Gastrocnemius medialis (tissue), 4 donors: ENCODE results near the gene MCL1. TPM values are rescaled to one million over a fixed set of nuclear protein-coding genes. Genes with fewer than 3 reads are reported as not detected.

ENCODE experiments used
- ATAC-seq, 2 donors: fragments of 150-250 bp; one replicate each; pipeline ENCODE4 v1.9.1; 2016
- DNase-seq, 2 donors: peaks; one replicate each; pipeline ENCODE4 v3.0.0-alpha.2; 2019
- H3K27ac ChIP-seq, 4 donors: fragments of 200-600 bp; sonication (generic); 1 replicate in 1 of 4; 2 replicates in 3 of 4; pipeline ENCODE4 v1.5.1; 2016 to 2018; ENCODE audit warnings: mild to moderate bottlenecking in 2 of 4, moderate library complexity in 1 of 4
- H3K27me3 ChIP-seq, 3 donors: fragments of 200-600 bp; sonication (generic) in 2 of 3; 1 replicate in 1 of 3; 2 replicates in 2 of 3; pipeline versions ENCODE4 v1.5.1 to v1.6.0; 2016 to 2019; ENCODE audit warnings: mild to moderate bottlenecking in 1 of 3, moderate library complexity in 1 of 3
- H3K36me3 ChIP-seq, 2 donors: fragments of 200-600 bp; sonication (generic) in 1 of 2; one replicate each; pipeline ENCODE4 v1.5.1; 2017 to 2018
- H3K4me1 ChIP-seq, 2 donors: fragments of 200-600 bp; sonication (generic) in 1 of 2; one replicate each; pipeline ENCODE4 v1.5.1; 2016 to 2017; ENCODE audit warnings: mild to moderate bottlenecking in 2 of 2
- H3K4me3 ChIP-seq, 4 donors: fragments of 200-600 bp; sonication (generic) in 3 of 4; 1 replicate in 1 of 4; 2 replicates in 3 of 4; pipeline ENCODE4 v1.5.1; 2016 to 2019; ENCODE audit warnings: mild to moderate bottlenecking in 2 of 4
- H3K9me3 ChIP-seq, 3 donors: fragments of 200-600 bp; sonication (generic) in 2 of 3; 1 replicate in 1 of 3; 2 replicates in 2 of 3; pipeline ENCODE4 v1.5.1; 2016 to 2019
- POLR2A ChIP-seq, 2 donors: fragments of 450-650 bp; IDR thresholded peaks; one replicate each; pipeline ENCODE4 v1.6.1; 2017; ENCODE audit warnings: antibody characterized with exemption in 2 of 2, mild to moderate bottlenecking in 2 of 2, moderate library complexity in 2 of 2
- in situ Hi-C, 4 donors: fragments of 200-750 bp; cut with MboI; loops; one replicate each; pipeline versions ENCODE4 v1.15.0 to v1.8.0; 2017; ENCODE audit warnings: low sequenced_read_pairs in 4 of 4
- intact Hi-C: fragments of 100-400 bp; cut with DNase I; formaldehyde crosslinking; loops from one replicate; pipeline ENCODE4 v1.15.1; 2023; ENCODE audit warnings: low total_unique reads
- total RNA-seq, 4 donors: library from RNA; depleted of rRNA; stranded (reverse); fragments of >200 nt; gene quantifications; one replicate each; pipeline versions ENCODE4 v1.1.0 to v1.2.3, GENCODE V29; 2016
- TF ChIP-seq, protein P1 (sequence below), 5 experiments: fragments of 450-650 bp in 3 of 5; fragments of 200-600 bp in 2 of 5; sonication (generic) in 2 of 5; IDR thresholded peaks in 4 of 5; conservative IDR thresholded peaks in 1 of 5; 1 replicate in 4 of 5; 2 replicates in 1 of 5; pipeline ENCODE4 v1.5.1; 2016 to 2019; ENCODE audit warnings: antibody characterized with exemption in 5 of 5, mild to moderate bottlenecking in 3 of 5, moderate library complexity in 3 of 5

MCL1 gene
- total RNA-seq, 4 donors from 2014 or later = 136 to 199 (median 176) TPM

DNA sequence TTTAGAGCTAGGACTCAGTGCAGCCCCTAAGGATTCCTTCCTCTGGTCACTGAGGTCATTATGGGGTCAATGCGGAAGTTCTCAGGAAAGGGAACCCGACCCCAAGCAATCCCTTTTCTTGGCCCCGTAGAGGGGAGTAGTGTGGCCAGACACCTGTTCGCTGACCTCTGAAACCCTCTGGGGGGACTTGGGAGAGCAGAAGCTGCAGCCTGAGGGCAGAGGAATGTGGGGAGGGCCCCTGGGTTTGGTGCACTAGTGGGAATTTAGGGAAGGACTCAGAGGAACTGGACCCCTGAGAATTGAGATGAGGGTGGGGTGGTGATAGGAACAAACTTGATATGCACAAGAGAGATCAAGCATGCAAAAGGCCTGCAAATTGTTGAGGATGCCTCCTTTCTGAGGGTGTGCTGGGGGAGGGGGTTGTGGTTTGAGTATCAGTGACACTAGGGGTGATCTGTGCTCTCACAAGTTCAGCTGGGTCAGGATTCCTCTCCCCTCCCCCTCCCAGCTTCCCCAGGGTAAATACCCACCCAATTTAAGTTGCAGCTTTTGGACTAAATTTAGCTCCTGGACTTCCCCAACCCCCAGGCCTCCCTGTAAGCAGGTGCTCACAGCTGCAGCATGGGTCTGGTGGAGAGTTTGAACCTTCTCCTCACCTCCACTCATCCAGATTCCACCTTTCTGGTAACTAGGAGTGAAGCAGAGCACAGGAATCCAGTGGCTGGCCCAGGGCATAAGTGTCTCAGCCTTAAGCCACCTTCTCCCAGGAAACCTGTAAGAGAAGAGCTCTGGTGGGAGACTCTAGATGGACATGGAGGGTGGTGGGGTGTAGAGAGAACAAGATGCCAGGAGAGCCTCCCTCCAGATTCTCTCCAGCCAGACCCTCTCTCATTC lies 16.7 kb downstream of the MCL1 start:
- Histone ChIP-seq H3K9me3 (no peaks in the 10 kb centered on the region), H3K27ac (peak overlapping the region; percentile 100), H3K36me3 (no peaks in the 10 kb centered on the region), H3K4me3 (peak overlapping the region; percentile 68 to 75 (median 71)), H3K27me3 (no peaks in the 10 kb centered on the region), H3K4me1 (peaks cover 76 to 77% of the 10 kb centered on the region in 2 donors)
- in situ Hi-C loops = loop anchor here in 3 of 4 donors (5.0 to 10.0 kb wide), 2 partner anchors 62 to 65 kb away; partner anchors contain the start of gene ENSA (in 3 of the 3)
- ATAC-seq (peak in 1 of 2 donors; percentile 13), DNase-seq (peak in 1 of 2 donors; percentile 73)
- TF ChIP-seq POLR2A (IDR thresholded peaks at IDR 0.05) = peak in 1 of 2 donors; percentile 19
- TF ChIP-seq, protein P1, sequence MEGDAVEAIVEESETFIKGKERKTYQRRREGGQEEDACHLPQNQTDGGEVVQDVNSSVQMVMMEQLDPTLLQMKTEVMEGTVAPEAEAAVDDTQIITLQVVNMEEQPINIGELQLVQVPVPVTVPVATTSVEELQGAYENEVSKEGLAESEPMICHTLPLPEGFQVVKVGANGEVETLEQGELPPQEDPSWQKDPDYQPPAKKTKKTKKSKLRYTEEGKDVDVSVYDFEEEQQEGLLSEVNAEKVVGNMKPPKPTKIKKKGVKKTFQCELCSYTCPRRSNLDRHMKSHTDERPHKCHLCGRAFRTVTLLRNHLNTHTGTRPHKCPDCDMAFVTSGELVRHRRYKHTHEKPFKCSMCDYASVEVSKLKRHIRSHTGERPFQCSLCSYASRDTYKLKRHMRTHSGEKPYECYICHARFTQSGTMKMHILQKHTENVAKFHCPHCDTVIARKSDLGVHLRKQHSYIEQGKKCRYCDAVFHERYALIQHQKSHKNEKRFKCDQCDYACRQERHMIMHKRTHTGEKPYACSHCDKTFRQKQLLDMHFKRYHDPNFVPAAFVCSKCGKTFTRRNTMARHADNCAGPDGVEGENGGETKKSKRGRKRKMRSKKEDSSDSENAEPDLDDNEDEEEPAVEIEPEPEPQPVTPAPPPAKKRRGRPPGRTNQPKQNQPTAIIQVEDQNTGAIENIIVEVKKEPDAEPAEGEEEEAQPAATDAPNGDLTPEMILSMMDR (IDR thresholded peaks at IDR 0.05 in 4 of 5, conservative IDR thresholded peaks at IDR 0.05 in 1 of 5) = no peak
- intact Hi-C loops = loop anchor here (5.0 to 10.0 kb wide), 5 partner anchors 280 to 585 kb away; partner anchors contain the start of genes ARNT, CERS2, CIART and MINDY1

DNA sequence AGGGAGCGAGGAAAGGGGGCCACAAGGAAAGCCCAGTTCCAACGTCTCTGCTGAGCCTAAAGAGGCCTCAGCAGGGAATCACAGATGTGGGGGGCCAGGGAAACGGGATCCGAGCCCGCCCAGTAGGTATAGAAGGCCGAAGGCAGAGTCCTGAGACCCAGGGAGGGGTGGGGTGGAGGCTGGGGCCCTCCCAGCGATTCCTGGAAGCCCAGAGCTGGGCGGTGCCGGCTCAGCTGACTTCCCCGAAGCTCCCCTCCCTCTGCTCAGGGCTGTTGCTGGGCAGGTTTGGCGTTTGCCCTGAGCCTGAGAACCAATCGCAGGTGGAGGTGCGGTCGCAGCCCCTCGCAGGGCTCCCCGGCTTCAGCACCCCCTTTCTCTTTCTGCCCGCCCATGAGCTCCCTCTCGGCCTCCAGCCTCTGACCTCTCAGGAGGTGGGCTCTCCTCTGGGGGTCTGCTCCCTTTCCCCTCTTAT lies 17.4 kb downstream of the MCL1 start:
- Histone ChIP-seq H3K27ac (peak overlapping the region; percentile 100), H3K27me3 (no peaks in the 10 kb centered on the region), H3K4me1 (peaks cover 69 to 70% of the 10 kb centered on the region in 2 donors), H3K4me3 (peak overlapping the region; percentile 68 to 75 (median 71)), H3K36me3 (no peaks in the 10 kb centered on the region), H3K9me3 (no peaks in the 10 kb centered on the region)
- TF ChIP-seq POLR2A (IDR thresholded peaks at IDR 0.05) = no peak
- TF ChIP-seq, protein P1 (IDR thresholded peaks at IDR 0.05 in 4 of 5, conservative IDR thresholded peaks at IDR 0.05 in 1 of 5) = no peak
- DNase-seq (peak; percentile 94), ATAC-seq (peak; percentile 54 to 63)
- intact Hi-C loops (loop anchor here (1.0 to 10.0 kb wide), 11 partner anchors 17 to 585 kb away; partner anchors contain the start of genes ARNT, CERS2, CIART and ENSA), in situ Hi-C loops (loop anchor here in 3 of 4 donors (5.0 to 10.0 kb wide), 2 partner anchors 63 to 65 kb away; partner anchors contain the start of gene ENSA (in 3 of the 3))

DNA sequence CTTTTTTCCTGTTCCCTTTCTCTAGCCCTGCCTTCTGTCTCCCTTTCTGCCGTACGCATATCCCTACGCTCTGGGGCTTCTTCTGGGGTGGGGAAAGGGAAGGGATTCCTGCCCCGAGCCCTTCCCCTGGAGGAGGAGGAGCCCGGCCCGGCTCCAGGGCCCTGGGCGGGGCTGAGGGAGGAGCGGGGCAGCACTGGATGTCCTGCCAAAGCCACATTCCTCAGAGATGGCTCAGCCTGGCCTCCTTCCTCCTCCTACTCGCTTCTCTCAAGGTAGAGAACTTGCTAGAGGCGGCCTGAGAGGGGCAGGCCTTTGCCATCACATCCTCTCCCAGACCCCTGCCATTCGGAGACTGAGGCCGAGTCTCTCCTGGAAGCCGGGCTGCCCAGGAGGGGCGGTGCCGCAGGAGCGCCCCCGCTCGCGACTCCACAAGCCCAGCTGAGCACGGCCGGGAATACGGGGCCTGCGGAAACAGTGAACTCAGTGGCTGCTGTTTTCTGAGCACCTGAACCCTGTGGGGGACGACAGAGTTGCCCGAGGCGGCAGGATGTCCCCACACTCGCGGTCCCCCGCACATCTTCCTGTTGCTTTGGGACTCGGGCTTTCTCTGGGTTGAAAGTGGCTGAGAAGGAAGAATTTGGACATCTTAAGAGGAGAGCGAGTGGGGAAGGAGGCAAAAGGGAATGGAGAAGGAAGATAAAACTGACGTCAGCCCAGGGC lies 18.0 kb downstream of the MCL1 start:
- ATAC-seq = peak; percentile 71 to 82
- DNase-seq = peak; percentile 96 to 98
- Histone ChIP-seq H3K9me3 (no peaks in the 10 kb centered on the region), H3K27ac (peak overlapping the region; percentile 100), H3K36me3 (no peaks in the 10 kb centered on the region), H3K4me3 (peak overlapping the region; percentile 68 to 75 (median 71)), H3K4me1 (peaks cover 63 to 64% of the 10 kb centered on the region in 2 donors), H3K27me3 (no peaks in the 10 kb centered on the region)
- in situ Hi-C loops = loop anchor here in 3 of 4 donors (5.0 to 10.0 kb wide), 2 partner anchors 63 to 66 kb away; partner anchors contain the start of gene ENSA (in 3 of the 3)
- TF ChIP-seq POLR2A (IDR thresholded peaks at IDR 0.05) = peak; percentile 83 to 96
- TF ChIP-seq, protein P1 (IDR thresholded peaks at IDR 0.05 in 4 of 5, conservative IDR thresholded peaks at IDR 0.05 in 1 of 5) = peak in 2 of 5 experiments; percentile 32 to 53
- intact Hi-C loops = loop anchor here (1.0 to 10.0 kb wide), 11 partner anchors 18 to 586 kb away; partner anchors contain the start of genes ARNT, CERS2, CIART and ENSA
